ENCODE measurements around the gene R3HDML. TPM values are rescaled to one million over a fixed set of nuclear protein-coding genes. Genes with fewer than 3 reads are reported as not detected.

R3HDML gene
- total and polyA plus RNA-seq, 9 of the 15 experiments (the other 6 are each of a cell fraction or from before 2014, with no cell fraction given): not detected

DNA sequence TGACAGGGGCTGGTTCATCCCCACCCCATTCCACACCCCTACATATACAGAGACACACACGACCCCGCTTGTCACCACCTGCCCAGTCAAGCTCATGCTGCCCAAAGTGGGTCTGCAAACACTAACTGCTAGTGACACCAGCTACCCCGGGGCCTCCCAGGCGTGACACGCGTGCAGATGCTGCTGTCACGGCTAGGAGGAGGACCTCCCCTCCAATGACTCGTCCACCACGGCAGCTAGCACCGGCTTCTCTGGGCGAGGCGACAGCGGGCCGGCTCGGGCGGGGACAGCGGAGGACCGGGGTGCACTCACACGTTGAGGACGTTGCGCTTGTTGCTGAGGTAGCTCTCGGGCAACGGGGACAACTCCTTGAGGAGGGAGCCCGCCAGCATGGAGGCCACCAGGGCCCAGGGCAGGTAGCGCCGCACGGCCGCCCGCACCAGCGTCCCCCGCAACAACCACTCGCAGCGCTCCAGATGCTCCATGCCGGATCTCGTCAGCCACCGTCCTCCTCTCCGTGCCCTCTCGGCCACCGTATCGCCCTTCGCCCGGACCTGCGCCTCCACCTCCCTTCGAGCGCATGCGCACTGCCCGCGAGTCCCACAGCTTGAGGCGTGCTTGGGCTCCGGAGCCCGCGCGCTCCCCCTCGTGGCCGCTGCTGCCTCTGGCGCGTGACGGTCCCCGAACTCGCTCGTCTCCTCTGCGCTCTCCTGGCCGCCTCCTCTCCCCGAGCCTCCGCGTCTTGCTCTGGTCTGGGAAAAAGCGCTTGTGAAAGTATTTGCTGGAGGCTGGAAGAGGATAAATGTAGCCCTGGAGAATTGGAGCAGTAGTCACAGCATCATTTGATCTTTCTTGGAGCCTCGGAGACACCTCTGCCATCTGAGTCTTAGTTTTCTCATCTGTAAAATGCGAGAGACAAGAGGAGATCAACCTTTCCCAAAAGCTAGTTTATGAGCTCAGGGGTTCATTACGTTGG, 25.9 kb upstream of the R3HDML start, which contains the start of gene FITM2 (continued):
- TF ChIP-seq, protein P1, sequence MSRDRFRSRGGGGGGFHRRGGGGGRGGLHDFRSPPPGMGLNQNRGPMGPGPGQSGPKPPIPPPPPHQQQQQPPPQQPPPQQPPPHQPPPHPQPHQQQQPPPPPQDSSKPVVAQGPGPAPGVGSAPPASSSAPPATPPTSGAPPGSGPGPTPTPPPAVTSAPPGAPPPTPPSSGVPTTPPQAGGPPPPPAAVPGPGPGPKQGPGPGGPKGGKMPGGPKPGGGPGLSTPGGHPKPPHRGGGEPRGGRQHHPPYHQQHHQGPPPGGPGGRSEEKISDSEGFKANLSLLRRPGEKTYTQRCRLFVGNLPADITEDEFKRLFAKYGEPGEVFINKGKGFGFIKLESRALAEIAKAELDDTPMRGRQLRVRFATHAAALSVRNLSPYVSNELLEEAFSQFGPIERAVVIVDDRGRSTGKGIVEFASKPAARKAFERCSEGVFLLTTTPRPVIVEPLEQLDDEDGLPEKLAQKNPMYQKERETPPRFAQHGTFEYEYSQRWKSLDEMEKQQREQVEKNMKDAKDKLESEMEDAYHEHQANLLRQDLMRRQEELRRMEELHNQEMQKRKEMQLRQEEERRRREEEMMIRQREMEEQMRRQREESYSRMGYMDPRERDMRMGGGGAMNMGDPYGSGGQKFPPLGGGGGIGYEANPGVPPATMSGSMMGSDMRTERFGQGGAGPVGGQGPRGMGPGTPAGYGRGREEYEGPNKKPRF (IDR thresholded peaks at IDR 0.05; ENCODE audit: low read depth, low read length): no peak
- TF ChIP-seq CBX5 (IDR thresholded peaks at IDR 0.05; ENCODE audit: borderline replicate concordance, low read depth) (no peak), FOXJ3 (CRISPR knock-in tag; IDR thresholded peaks at IDR 0.05) (no peak), MLLT1 (IDR thresholded peaks at IDR 0.05) (no peak), CBX2 (IDR thresholded peaks at IDR 0.05; ENCODE audit: insufficient read depth, low read length, poor library complexity, severe bottlenecking) (no peak), KLF13 (tag; IDR thresholded peaks at IDR 0.05; ENCODE audit: borderline replicate concordance, low read depth) (no peak), ZSCAN32 (CRISPR knock-in tag; IDR thresholded peaks at IDR 0.05) (no peak), ZNF57 (CRISPR knock-in tag; IDR thresholded peaks at IDR 0.05) (no peak), ZNF133 (CRISPR knock-in tag; IDR thresholded peaks at IDR 0.05) (no peak), POLR2A (conservative IDR thresholded peaks at IDR 0.05) (peak; percentile 53; the same call in 1 of the 2 replicates), CCNT2 (IDR thresholded peaks at IDR 0.05; ENCODE audit: borderline replicate concordance, extremely low read depth, insufficient read length, low read depth, low read length) (peak; percentile 57), SNRNP70 (optimal IDR thresholded peaks at IDR 0.05; ENCODE audit: low read depth, low read length) (no peak), PHF21A (IDR thresholded peaks at IDR 0.05; ENCODE audit: borderline replicate concordance, low read depth) (0 out of 2 replicates have a peak, but pooled peaks have one; percentile 27), E2F3 (CRISPR knock-in tag; IDR thresholded peaks at IDR 0.05) (no peak), ZNF431 (CRISPR knock-in tag; IDR thresholded peaks at IDR 0.05) (no peak), MBD2 (IDR thresholded peaks at IDR 0.05; ENCODE audit: borderline replicate concordance, low read depth) (0 out of 2 replicates have a peak, but pooled peaks have one; percentile 14), GTF2F1 (IDR thresholded peaks at IDR 0.05; ENCODE audit: low read depth, low read length) (no peak), CTCF (IDR thresholded peaks at IDR 0.05 in 2 of 3, conservative IDR thresholded peaks at IDR 0.05 in 1 of 3; ENCODE audit: insufficient read depth in 2 of 3, low read depth in 1 of 3, low read length in 3 of 3) (peak; percentile 92 to 96 (median 95)), POLR2B (IDR thresholded peaks at IDR 0.05; ENCODE audit: low read depth, partially characterized antibody) (peak; percentile 59)
- TF ChIP-seq, protein P2, sequence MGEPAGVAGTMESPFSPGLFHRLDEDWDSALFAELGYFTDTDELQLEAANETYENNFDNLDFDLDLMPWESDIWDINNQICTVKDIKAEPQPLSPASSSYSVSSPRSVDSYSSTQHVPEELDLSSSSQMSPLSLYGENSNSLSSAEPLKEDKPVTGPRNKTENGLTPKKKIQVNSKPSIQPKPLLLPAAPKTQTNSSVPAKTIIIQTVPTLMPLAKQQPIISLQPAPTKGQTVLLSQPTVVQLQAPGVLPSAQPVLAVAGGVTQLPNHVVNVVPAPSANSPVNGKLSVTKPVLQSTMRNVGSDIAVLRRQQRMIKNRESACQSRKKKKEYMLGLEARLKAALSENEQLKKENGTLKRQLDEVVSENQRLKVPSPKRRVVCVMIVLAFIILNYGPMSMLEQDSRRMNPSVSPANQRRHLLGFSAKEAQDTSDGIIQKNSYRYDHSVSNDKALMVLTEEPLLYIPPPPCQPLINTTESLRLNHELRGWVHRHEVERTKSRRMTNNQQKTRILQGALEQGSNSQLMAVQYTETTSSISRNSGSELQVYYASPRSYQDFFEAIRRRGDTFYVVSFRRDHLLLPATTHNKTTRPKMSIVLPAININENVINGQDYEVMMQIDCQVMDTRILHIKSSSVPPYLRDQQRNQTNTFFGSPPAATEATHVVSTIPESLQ (CRISPR knock-in tag; IDR thresholded peaks at IDR 0.05): 0 out of 2 replicates have a peak, but pooled peaks have one; percentile 73

Data from K562 (cell line).